H1 (cell line): ENCODE measurements around the gene MAPK8IP3. TPM values are rescaled to one million over a fixed set of nuclear protein-coding genes. Genes with fewer than 3 reads are reported as not detected.

Experiments used
- ATF2 ChIP-seq: IDR thresholded peaks from 2 replicates; pipeline ENCODE4 v1.6.1; 2012; ENCODE audit warnings: low read length, inconsistent platforms
- BACH1 ChIP-seq: IDR thresholded peaks from 2 replicates; pipeline ENCODE4 v1.6.1; 2012; ENCODE audit warnings: low read length, improper control_type of control experiment
- CBX8 ChIP-seq: fragments of 300-800, 300-1000 bp; sonication (generic); IDR thresholded peaks from 2 replicates; pipeline ENCODE4 v1.7.1; 2016; ENCODE audit warnings: low read depth, low read length, borderline replicate concordance
- CEBPB ChIP-seq: IDR thresholded peaks from 2 replicates; pipeline ENCODE4 v1.6.1; 2012; ENCODE audit warnings: low read depth, low read length
- CHD1 ChIP-seq: IDR thresholded peaks from 2 replicates; pipeline ENCODE4 v1.6.1; 2012; ENCODE audit warnings: low read depth, low read length, improper control_type of control experiment
- CHD2 ChIP-seq: IDR thresholded peaks from 2 replicates; pipeline ENCODE4 v1.6.1; 2012; ENCODE audit warnings: low read length, improper control_type of control experiment
- E2F6 ChIP-seq: IDR thresholded peaks from 2 replicates; pipeline ENCODE4 v1.6.1; 2012; ENCODE audit warnings: inconsistent platforms
- EGR1 ChIP-seq: IDR thresholded peaks from 2 replicates; pipeline ENCODE4 v1.6.1; 2011; ENCODE audit warnings: low read depth, low read length, borderline replicate concordance
- EZH2 ChIP-seq: fragments of 200-600 bp; sonication (generic); IDR thresholded peaks from 2 replicates; pipeline ENCODE4 v1.7.1; 2012; ENCODE audit warnings: low read depth, mild to moderate bottlenecking, moderate library complexity, low read length, inconsistent platforms; ENCODE audit not compliant: severe bottlenecking
- GTF2F1 ChIP-seq: IDR thresholded peaks from 2 replicates; pipeline ENCODE4 v1.6.1; 2012; ENCODE audit warnings: low read depth, low read length, improper control_type of control experiment, borderline replicate concordance
- HDAC2 ChIP-seq, 2 experiments: fragments of 300-600 bp in 1 of 2; sonication (generic) in 1 of 2; IDR thresholded peaks; 2 replicates each; pipeline ENCODE4 v1.6.1; 2011 to 2012; ENCODE audit warnings: low read depth in 2 of 2, low read length in 2 of 2, mild to moderate bottlenecking in 2 of 2, moderate library complexity in 2 of 2, borderline replicate concordance in 1 of 2, inconsistent platforms in 1 of 2
- KDM1A ChIP-seq: fragments of 200-600, 300-600 bp; sonication (generic); IDR thresholded peaks from 2 replicates; pipeline ENCODE4 v1.7.1; 2016; ENCODE audit warnings: mild to moderate bottlenecking, low read length, borderline replicate concordance
- KDM5A ChIP-seq: fragments of 200-600 bp; IDR thresholded peaks from 2 replicates; pipeline ENCODE4 v1.7.1; 2012; ENCODE audit warnings: mild to moderate bottlenecking, low read length, inconsistent platforms, mixed read lengths
- MAFK ChIP-seq: IDR thresholded peaks from 2 replicates; pipeline ENCODE4 v1.6.1; 2012; ENCODE audit warnings: low read depth, mild to moderate bottlenecking, improper control_type of control experiment, low read length
- PHF8 ChIP-seq: fragments of 200-600 bp; sonication (generic); conservative IDR thresholded peaks from 2 replicates; pipeline ENCODE4 v1.7.1; 2012; ENCODE audit warnings: low read depth, mild to moderate bottlenecking, inconsistent platforms, low read length, moderate library complexity
- RFX5 ChIP-seq: IDR thresholded peaks from 2 replicates; pipeline ENCODE4 v1.6.1; 2011; ENCODE audit warnings: low read depth, low read length, improper control_type of control experiment, borderline replicate concordance
- SIN3A ChIP-seq, 2 experiments: IDR thresholded peaks in 1 of 2; conservative IDR thresholded peaks in 1 of 2; 2 replicates each; pipeline ENCODE4 v1.6.1; 2011 to 2012; ENCODE audit warnings: low read length in 2 of 2, improper control_type of control experiment in 1 of 2, low read depth in 1 of 2, mild to moderate bottlenecking in 1 of 2
- SP1 ChIP-seq: IDR thresholded peaks from 2 replicates; pipeline ENCODE4 v1.6.1; 2011; ENCODE audit warnings: low read depth, low read length
- TAF1 ChIP-seq: IDR thresholded peaks from 2 replicates; pipeline ENCODE4 v1.6.1; 2011; ENCODE audit warnings: mild to moderate bottlenecking, low read depth, low read length
- TAF7 ChIP-seq: optimal IDR thresholded peaks from 2 replicates; pipeline ENCODE3; 2011; ENCODE audit warnings: low read depth, mild to moderate bottlenecking, inconsistent platforms, low read length, moderate library complexity, borderline replicate concordance
- TBP ChIP-seq: IDR thresholded peaks from 2 replicates; pipeline ENCODE4 v1.6.1; 2011; ENCODE audit warnings: low read depth, low read length, improper control_type of control experiment
- polyA plus RNA-seq, 7 experiments: library from polyadenylated mRNA; depleted of rRNA in 3 of 7; stranded (reverse) in 5 of 7; unstranded in 2 of 7; fragments of >200 nt in 5 of 7; fragments of 200-250 nt in 2 of 7; gene quantifications; 1 replicate in 5 of 7; 2 replicates in 1 of 7; 4 replicates in 1 of 7; pipeline versions ENCODE4 v1.2.1 to v1.2.3, GENCODE V29; 2011 to 2013; ENCODE audit warnings: missing spikeins in 2 of 7, mixed read lengths in 2 of 7
- total RNA-seq: library from RNA; stranded (reverse); fragmentation: NEBNext Ultra II Directional; extraction: Animal tissue kit (Norgen Biotek cat#: 25700); gene quantifications from 2 replicates; pipeline ENCODE4 v1.2.1, GENCODE V29; 2021

MAPK8IP3 gene
- total and polyA plus RNA-seq, 2 of the 8 experiments (the other 6 are each of a cell fraction or from before 2014, with no cell fraction given), result 16.9 to 43.4 TPM

- TF ChIP-seq TAF7, result no peak
- no peak for TF ChIP-seq MAFK
- TF ChIP-seq CBX8, result no peak
- TF ChIP-seq BACH1, result 0 out of 2 replicates have a peak, but pooled peaks have one; percentile 51
- no peak for TF ChIP-seq KDM5A
- no peak for TF ChIP-seq PHF8
- TF ChIP-seq EGR1, result no peak
- no peak for TF ChIP-seq RFX5
- TF ChIP-seq ATF2, result no peak
- TF ChIP-seq GTF2F1, result 0 out of 2 replicates have a peak, but pooled peaks have one; percentile 40
- TF ChIP-seq KDM1A, result no peak
- TF ChIP-seq HDAC2 (IDR thresholded peaks at IDR 0.05; ENCODE audit: borderline replicate concordance in 1 of 2, low read depth in 2 of 2, low read length in 2 of 2), result no peak; a peak in 1 of 4 replicates
- no peak for TF ChIP-seq EZH2
- TF ChIP-seq CHD1, result no peak
- TF ChIP-seq SP1, result no peak
- TF ChIP-seq TAF1, result no peak
- peak; percentile 99 for TF ChIP-seq E2F6
- no peak for TF ChIP-seq CHD2
- TF ChIP-seq TBP, result peak; percentile 31; the same call in 1 of the 2 replicates
- TF ChIP-seq SIN3A (conservative IDR thresholded peaks at IDR 0.05 in 1 of 2, IDR thresholded peaks at IDR 0.05 in 1 of 2; ENCODE audit: low read depth in 1 of 2, low read length in 2 of 2), result peak; percentile 35 to 81; a peak in 2 of 4 replicates
- no peak for TF ChIP-seq CEBPB
Observed at GRCh38 chr16:1763521-1764511, 57.8 kb downstream of the MAPK8IP3 start (continued).
